ENCODE data around the gene NOXRED1.

The NOXRED1 gene

DNA sequence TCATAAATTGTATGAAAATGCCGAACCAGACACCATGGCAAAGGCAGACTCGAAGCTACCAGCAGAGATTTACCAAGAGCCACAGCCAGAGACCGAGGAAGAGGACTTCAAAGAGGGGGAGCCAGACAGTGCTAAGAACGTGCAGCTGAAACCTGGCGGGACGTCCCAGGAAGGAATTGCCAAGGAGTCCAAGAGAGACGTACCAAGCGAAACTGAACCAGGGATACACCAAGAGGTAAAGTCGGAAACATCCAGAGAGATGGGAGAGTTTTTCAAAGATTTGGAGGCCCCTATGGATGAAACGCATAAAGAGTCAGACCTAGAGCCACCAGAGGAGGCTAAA is 45.9 kb downstream of the NOXRED1 start:
- no peaks in the 10 kb centered on the region for H3K36me3 Mint-ChIP-seq (ENCODE audit: low read depth)
- intact Hi-C loops (cut with micrococcal nuclease) = loop anchor here (1.0 to 2.0 kb wide), 2 partner anchors 57 to 80 kb away; partner anchors contain the start of genes GSTZ1, POMT2 and VIPAS39

DNA sequence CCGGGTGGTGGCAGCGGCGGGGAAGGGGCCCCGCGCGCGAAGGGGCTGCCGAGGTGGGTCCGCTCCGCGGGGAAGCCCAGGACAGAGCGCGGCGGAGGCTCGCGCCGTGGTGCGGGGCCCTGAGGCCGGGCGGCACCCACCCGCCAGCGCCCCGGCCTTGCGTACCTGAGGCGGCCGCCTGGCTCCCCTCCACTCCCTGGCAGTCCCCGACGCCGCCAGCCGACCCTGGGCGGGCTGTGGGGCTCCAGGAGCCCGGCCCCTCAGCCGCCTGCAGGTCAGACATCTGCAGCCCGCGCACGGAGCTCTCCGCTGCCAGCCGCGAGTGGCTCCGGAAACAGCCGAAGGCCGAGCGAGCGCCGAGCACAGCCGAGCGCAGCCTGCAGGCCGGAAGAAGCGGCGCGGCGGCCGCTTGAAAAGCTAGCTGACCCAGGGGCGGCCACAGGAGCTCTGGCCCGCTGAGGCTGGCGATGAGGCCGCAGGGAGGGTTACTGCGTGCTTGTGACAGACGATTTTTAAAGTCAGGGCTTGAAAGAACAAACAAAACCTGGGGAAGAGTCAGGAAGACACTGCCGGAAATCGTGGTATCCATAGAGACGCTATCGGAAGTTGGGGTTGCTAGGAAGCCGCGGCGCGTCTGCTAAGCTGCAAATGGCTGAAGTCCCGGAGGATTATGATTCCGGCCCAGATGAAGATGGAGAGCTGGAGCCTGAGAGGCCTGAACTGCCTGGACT is 46.4 kb downstream of the NOXRED1 start, which contains the start of the genes SAMD15 and TMED8:
Gene SAMD15 (plus strand): TSS at position 609 of the 731 bp plus-strand sequence. CDS start 40 bp downstream, at position 649.
Gene TMED8 (minus strand): TSS at position 324 of the 731 bp plus-strand sequence. CDS start 41 bp downstream, at position 283.
- no peak within 1 kb of the TSS for H3K27ac Mint-ChIP-seq
- peaks cover 44% of the 10 kb centered on the region for H3K4me1 Mint-ChIP-seq (ENCODE audit: low read depth)
- intact Hi-C loops (cut with micrococcal nuclease) = loop anchor here (1.0 to 2.0 kb wide), 2 partner anchors 56 to 80 kb away; partner anchors contain the start of genes GSTZ1, POMT2 and VIPAS39
- no peak within 1 kb of the TSS for H3K4me3 Mint-ChIP-seq
- no peaks in the 10 kb centered on the region for H3K36me3 Mint-ChIP-seq (ENCODE audit: low read depth)
- H3K9me3 Mint-ChIP-seq = no peaks in the 10 kb centered on the region
- H3K27me3 Mint-ChIP-seq = no peaks in the 10 kb centered on the region

More for the DNA sequence above, 45.9 kb downstream of the NOXRED1 start:
- H3K4me1 Mint-ChIP-seq (ENCODE audit: low read depth) = peaks cover 42% of the 10 kb centered on the region
- H3K4me3 Mint-ChIP-seq = no peak overlapping the region
- no peak overlapping the region for H3K27ac Mint-ChIP-seq
- no peaks in the 10 kb centered on the region for H3K27me3 Mint-ChIP-seq
- H3K9me3 Mint-ChIP-seq = no peaks in the 10 kb centered on the region

DNA sequence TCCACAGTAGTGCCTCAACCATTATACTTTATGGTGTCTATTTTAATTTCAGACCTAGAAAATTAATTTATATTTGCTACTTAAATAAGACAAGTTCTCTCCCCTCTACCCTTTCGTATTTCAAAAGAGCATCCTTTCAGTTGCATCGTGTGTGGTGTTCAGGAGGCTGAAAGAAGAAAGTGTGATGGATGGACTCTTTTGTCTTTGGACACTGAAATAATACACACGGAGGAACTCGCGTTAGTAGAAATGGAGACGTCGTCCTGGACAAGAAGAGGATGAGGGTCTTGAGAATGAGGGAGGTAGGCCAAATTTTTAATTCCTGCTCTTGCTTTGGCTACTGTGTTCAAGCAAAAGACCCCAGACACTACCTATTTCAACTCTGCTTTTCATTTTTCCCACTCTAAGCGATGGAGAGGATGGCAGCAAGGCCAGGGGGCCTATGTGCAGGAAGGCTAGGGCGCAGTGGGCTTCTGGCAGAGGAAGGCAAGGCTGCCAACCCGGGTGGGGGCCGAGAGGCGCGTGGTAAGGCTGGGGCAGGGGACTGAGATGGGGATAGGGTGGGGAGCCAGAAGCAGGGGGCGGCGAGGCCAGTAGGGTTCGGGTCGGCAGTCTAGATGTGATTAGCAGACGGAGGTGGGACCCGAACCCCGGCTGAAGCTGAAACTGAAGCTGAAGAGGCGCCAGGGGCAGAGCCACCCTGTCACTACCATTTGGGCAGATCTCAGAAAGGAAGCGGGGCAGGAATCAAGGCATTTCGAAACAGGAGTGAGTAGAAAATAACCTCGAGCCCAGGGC is 47.2 kb downstream of the NOXRED1 start:
- Mint-ChIP-seq H3K27me3 (no peaks in the 10 kb centered on the region), H3K36me3 (ENCODE audit: low read depth) (no peaks in the 10 kb centered on the region), H3K4me3 (no peak overlapping the region), H3K4me1 (ENCODE audit: low read depth) (peaks cover 43% of the 10 kb centered on the region), H3K9me3 (no peaks in the 10 kb centered on the region), H3K27ac (no peak overlapping the region)
- intact Hi-C loops (cut with micrococcal nuclease) = loop anchor here (2.0 kb wide), 1 partner anchor 55 kb away; the partner anchor contains the start of genes GSTZ1 and POMT2

- no peaks in the 10 kb centered on the region for H3K36me3 Mint-ChIP-seq (ENCODE audit: low read depth)
- H3K27me3 Mint-ChIP-seq = no peaks in the 10 kb centered on the region
- intact Hi-C loops (cut with micrococcal nuclease) = no loop called here
- H3K4me3 Mint-ChIP-seq = no peak overlapping the region
- H3K4me1 Mint-ChIP-seq (ENCODE audit: low read depth) = peaks cover 35% of the 10 kb centered on the region
- no peak overlapping the region for H3K27ac Mint-ChIP-seq
- no peaks in the 10 kb centered on the region for H3K9me3 Mint-ChIP-seq
Observed at GRCh38 chr14:77375164-77375950, 48.0 kb downstream of the NOXRED1 start.

- intact Hi-C loops (cut with micrococcal nuclease) = no loop called here
- peaks cover 43% of the 10 kb centered on the region for H3K4me1 Mint-ChIP-seq (ENCODE audit: low read depth)
- H3K27ac Mint-ChIP-seq = no peak overlapping the region
- no peaks in the 10 kb centered on the region for H3K36me3 Mint-ChIP-seq (ENCODE audit: low read depth)
- no peak overlapping the region for H3K4me3 Mint-ChIP-seq
- H3K27me3 Mint-ChIP-seq = no peaks in the 10 kb centered on the region
- no peaks in the 10 kb centered on the region for H3K9me3 Mint-ChIP-seq
Observed at GRCh38 chr14:77372304-77372841, 51.0 kb downstream of the NOXRED1 start.

DNA sequence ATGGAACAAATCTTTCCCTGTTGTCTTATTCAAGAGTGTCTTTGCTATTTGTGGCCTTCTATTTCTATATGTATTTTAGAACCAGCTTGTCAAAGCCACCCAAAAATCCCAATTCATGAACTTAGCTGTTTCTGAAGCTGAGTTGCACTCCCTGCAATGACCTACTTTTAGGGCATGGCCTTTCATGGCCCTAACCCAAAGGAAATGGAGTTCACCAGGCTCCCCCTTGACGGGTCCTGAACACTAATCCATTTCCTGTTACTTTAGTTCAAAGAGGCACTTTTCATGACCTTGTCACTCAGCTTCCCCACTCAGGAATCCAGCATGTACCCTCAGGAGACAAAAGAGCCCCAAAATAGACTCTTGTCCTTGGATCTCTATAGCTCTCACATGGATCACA is 54.0 kb downstream of the NOXRED1 start:
- Mint-ChIP-seq H3K4me3 (no peak overlapping the region), H3K36me3 (ENCODE audit: low read depth) (no peaks in the 10 kb centered on the region), H3K27me3 (no peaks in the 10 kb centered on the region), H3K4me1 (ENCODE audit: low read depth) (peaks cover 28% of the 10 kb centered on the region), H3K27ac (no peak overlapping the region), H3K9me3 (no peaks in the 10 kb centered on the region)
- intact Hi-C loops (cut with micrococcal nuclease) = no loop called here

DNA sequence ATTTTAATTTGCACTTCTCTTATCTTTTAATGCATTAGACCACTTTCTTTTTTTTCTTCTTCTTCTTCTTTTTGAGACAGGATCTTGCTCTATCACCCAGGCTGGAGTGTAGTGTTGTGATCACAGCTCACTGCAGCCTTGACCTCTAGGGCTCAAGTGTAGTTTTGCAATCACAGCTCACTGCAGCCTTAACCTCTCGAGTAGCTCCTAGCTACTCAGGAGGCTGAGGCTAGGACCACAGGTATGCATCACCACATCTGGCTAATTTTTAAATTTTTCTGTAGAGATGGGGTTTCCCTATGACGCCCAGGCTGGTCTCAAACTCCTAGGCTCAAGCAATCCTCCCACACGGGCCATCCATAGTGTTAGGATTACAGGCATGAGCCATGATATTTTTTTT is 59.2 kb downstream of the NOXRED1 start:
- peaks cover 27% of the 10 kb centered on the region for H3K4me1 Mint-ChIP-seq (ENCODE audit: low read depth)
- no peak overlapping the region for H3K4me3 Mint-ChIP-seq
- H3K9me3 Mint-ChIP-seq = no peaks in the 10 kb centered on the region
- H3K27ac Mint-ChIP-seq = no peak overlapping the region
- H3K36me3 Mint-ChIP-seq (ENCODE audit: low read depth) = no peaks in the 10 kb centered on the region
- intact Hi-C loops (cut with micrococcal nuclease) = no loop called here
- no peaks in the 10 kb centered on the region for H3K27me3 Mint-ChIP-seq

- Mint-ChIP-seq H3K36me3 (ENCODE audit: low read depth) (no peaks in the 10 kb centered on the region), H3K4me3 (no peak overlapping the region), H3K9me3 (no peaks in the 10 kb centered on the region), H3K4me1 (ENCODE audit: low read depth) (peaks cover 25% of the 10 kb centered on the region), H3K27me3 (no peaks in the 10 kb centered on the region), H3K27ac (no peak overlapping the region)
- intact Hi-C loops (cut with micrococcal nuclease) = no loop called here
Observed at GRCh38 chr14:77359626-77360025, 63.7 kb downstream of the NOXRED1 start.

DNA sequence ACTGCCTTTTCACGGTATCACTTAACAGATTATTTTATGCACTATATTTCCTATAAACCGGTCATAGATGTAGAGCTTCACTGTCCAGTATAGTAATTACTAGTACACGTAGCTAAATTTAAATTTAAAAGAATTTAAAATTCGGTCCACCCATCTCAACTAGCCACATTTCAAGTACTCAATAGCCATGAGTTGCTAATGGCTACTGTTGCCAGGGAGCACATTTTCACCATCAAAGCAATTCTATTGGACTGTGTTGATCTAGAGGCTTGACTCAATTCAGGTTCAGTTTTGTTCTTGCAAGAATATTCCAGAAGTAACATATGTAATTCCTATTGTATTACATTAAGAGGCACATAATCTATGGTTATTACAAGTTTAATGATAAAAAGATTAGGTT is 66.4 kb downstream of the NOXRED1 start:
- Mint-ChIP-seq H3K27me3 (no peaks in the 10 kb centered on the region), H3K27ac (no peak overlapping the region), H3K36me3 (ENCODE audit: low read depth) (no peaks in the 10 kb centered on the region), H3K4me1 (ENCODE audit: low read depth) (peaks cover 5% of the 10 kb centered on the region), H3K9me3 (no peaks in the 10 kb centered on the region), H3K4me3 (no peak overlapping the region)
- intact Hi-C loops (cut with micrococcal nuclease) = no loop called here

DNA sequence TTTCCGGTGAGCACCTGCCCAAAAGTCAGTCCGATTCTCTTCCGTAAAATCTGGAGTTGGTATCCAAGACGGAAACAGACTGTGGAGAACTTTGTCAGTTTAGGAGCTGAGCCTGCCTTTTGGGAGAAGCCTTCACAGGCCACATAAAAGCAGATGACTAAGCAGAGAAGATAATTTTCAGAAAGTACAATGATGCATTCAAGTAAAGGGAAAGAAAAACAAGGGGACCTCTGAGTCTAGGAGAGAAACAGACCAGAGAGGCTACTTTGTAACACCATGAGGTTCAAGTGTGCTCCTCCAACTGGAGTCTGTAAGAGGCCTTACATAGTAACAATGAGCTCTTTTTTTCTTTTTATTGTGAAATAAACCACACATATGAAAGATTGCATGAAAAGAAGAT is 67.5 kb downstream of the NOXRED1 start:
- intact Hi-C loops (cut with micrococcal nuclease) = no loop called here
- peaks cover 5% of the 10 kb centered on the region for H3K4me1 Mint-ChIP-seq (ENCODE audit: low read depth)
- no peaks in the 10 kb centered on the region for H3K27me3 Mint-ChIP-seq

GRCh38 chr14:77353469-77354141 is 69.7 kb downstream of the NOXRED1 start:
- Mint-ChIP-seq H3K36me3 (ENCODE audit: low read depth) (peaks cover 19% of the 10 kb centered on the region), H3K27ac (no peak overlapping the region), H3K9me3 (no peaks in the 10 kb centered on the region), H3K27me3 (no peaks in the 10 kb centered on the region), H3K4me1 (ENCODE audit: low read depth) (peaks cover 5% of the 10 kb centered on the region), H3K4me3 (no peak overlapping the region)
- intact Hi-C loops (cut with micrococcal nuclease) = no loop called here

More for the DNA sequence above, 67.5 kb downstream of the NOXRED1 start:
- Mint-ChIP-seq H3K4me3 (no peak overlapping the region), H3K36me3 (ENCODE audit: low read depth) (peaks cover 2% of the 10 kb centered on the region), H3K9me3 (no peaks in the 10 kb centered on the region), H3K27ac (no peak overlapping the region)

DNA sequence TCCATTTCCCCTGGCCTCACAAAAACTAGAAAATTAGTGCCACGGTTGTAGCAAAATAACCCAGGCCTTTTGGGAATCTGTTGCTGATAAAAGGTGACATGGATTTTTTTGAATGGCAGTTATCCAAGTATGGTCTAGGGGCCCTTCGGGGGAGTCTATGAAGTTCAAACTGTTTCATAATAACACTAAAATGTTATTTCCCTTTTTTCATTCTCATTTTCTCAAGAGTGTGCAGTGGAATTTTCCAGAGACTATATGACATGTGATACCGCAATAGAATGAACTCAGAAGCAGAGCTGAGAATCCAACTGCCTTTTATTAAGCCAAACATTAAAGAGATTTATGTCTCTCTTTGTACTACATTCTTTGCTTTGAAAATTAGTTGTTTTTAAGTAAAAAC is 75.6 kb downstream of the NOXRED1 start:
- H3K9me3 Mint-ChIP-seq = no peaks in the 10 kb centered on the region
- peaks cover 21% of the 10 kb centered on the region for H3K4me1 Mint-ChIP-seq (ENCODE audit: low read depth)
- peak overlapping the region; percentile 68 for H3K27ac Mint-ChIP-seq
- peaks cover 33% of the 10 kb centered on the region for H3K36me3 Mint-ChIP-seq (ENCODE audit: low read depth)
- intact Hi-C loops (cut with micrococcal nuclease) = no loop called here
- no peaks in the 10 kb centered on the region for H3K27me3 Mint-ChIP-seq
- no peak overlapping the region for H3K4me3 Mint-ChIP-seq

DNA sequence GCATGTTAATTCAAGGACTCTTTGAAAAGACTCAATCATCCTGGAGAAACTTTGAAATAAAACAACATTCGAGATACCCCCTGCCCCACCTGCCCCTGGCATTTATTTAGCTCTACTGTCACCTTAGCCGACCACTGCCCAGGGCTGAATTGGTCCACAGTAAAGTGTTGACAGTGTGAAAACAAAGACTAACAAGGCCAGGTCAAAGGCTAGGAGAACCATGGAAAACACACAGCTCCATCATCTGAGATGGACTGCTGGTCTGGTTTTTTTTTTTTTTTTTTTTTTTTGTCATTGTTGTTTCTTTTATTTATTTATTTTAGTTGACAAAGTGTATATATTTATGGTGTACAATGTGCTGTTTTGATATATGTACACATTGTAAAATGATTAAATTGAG is 76.8 kb downstream of the NOXRED1 start:
- Mint-ChIP-seq H3K4me1 (ENCODE audit: low read depth) (peaks cover 21% of the 10 kb centered on the region), H3K36me3 (ENCODE audit: low read depth) (peaks cover 45% of the 10 kb centered on the region), H3K27ac (no peak overlapping the region), H3K9me3 (no peaks in the 10 kb centered on the region), H3K27me3 (no peaks in the 10 kb centered on the region), H3K4me3 (no peak overlapping the region)
- intact Hi-C loops (cut with micrococcal nuclease) = no loop called here
